GM13976 (cell line): ENCODE data around the gene FIGNL1.

Experiments
- DNase-seq: peaks from one replicate; pipeline ENCODE4 v3.0.0; 2012; ENCODE audit warnings: low spot score
- in situ Hi-C: fragments of 300-500 bp; cut with MboI; formaldehyde crosslinking; loops from one replicate; pipeline ENCODE4 v1.12.0; 2022; ENCODE audit warnings: low sequenced_read_pairs, mixed read lengths, inconsistent platforms; ENCODE audit not compliant: unreplicated experiment
- TF ChIP-seq, protein P1 (sequence below): IDR thresholded peaks from 2 replicates; pipeline ENCODE4 v1.5.1; 2012; ENCODE audit warnings: borderline replicate concordance, mild to moderate bottlenecking; ENCODE audit not compliant: insufficient read depth; ENCODE audit errors: extremely low read depth, missing control alignments, control extremely low read depth

Gene FIGNL1, protein sequence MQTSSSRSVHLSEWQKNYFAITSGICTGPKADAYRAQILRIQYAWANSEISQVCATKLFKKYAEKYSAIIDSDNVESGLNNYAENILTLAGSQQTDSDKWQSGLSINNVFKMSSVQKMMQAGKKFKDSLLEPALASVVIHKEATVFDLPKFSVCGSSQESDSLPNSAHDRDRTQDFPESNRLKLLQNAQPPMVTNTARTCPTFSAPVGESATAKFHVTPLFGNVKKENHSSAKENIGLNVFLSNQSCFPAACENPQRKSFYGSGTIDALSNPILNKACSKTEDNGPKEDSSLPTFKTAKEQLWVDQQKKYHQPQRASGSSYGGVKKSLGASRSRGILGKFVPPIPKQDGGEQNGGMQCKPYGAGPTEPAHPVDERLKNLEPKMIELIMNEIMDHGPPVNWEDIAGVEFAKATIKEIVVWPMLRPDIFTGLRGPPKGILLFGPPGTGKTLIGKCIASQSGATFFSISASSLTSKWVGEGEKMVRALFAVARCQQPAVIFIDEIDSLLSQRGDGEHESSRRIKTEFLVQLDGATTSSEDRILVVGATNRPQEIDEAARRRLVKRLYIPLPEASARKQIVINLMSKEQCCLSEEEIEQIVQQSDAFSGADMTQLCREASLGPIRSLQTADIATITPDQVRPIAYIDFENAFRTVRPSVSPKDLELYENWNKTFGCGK

DNA sequence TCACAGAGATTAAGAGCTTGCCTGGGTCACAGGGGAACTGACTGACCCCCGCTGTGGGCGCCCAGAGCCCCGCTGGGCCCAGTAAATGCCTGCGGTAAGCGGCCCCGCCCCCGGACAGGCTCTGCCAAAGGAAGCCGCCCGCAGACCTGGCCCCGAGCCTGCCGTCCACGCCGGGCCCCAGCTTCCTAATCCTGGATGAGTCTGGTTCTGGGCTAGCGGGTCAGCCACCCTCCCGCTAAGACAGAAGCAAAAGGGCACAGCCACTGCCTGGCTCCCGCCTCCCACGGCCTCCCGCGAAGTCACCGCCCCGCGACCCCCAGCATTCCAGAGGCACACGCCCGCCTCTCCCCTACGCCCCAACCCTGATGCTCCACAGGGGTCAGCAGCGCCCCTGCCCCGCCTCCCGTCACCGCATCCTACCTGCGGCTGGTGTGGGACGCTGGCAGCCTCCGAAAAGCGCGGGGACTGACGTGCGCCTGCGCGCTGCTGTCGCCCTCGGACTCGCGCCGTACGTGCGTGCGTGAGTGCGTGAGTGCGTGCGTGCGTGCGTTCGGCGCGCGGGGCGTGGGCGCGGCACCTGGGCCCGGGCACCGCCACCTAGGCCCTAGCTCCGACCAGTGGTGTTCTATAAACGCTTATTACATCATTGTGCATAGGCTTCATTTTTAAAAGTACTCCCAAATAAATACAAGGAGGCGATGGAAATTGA, at the start of gene FIGNL1:
Gene FIGNL1 (minus strand): TSS at position 470 of the 709 bp plus-strand sequence. CDS start 3,063 bp downstream, outside the sequence.
- TF ChIP-seq, protein P1, sequence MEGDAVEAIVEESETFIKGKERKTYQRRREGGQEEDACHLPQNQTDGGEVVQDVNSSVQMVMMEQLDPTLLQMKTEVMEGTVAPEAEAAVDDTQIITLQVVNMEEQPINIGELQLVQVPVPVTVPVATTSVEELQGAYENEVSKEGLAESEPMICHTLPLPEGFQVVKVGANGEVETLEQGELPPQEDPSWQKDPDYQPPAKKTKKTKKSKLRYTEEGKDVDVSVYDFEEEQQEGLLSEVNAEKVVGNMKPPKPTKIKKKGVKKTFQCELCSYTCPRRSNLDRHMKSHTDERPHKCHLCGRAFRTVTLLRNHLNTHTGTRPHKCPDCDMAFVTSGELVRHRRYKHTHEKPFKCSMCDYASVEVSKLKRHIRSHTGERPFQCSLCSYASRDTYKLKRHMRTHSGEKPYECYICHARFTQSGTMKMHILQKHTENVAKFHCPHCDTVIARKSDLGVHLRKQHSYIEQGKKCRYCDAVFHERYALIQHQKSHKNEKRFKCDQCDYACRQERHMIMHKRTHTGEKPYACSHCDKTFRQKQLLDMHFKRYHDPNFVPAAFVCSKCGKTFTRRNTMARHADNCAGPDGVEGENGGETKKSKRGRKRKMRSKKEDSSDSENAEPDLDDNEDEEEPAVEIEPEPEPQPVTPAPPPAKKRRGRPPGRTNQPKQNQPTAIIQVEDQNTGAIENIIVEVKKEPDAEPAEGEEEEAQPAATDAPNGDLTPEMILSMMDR: peak; percentile 9
- in situ Hi-C loops: loop anchor here (25.0 kb wide), 2 partner anchors 212 to 712 kb away; no protein-coding TSS in a partner anchor
- DNase-seq: peak; percentile 90

DNA sequence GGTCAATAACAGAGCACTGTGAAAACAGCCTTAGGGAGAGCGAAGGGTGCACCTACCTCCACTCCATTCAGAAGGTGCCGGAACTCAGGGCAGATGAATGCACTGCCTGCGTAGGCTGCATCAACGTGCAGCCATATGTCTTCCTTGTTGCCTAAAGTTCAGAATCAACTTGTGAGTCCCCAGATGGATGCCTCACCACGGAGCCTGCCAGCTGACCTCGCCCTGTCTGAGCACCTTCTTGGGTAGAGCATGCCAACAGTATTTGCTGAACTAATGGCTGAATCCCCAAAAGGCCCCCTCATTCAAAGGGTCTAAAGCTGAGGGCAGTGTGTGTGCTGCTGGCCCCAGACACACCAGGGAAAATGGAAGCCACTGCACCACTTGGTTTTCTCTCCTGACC, 48.9 kb upstream of the FIGNL1 start:
- DNase-seq: no peak
- TF ChIP-seq, protein P1: no peak
- in situ Hi-C loops: no loop called here

DNA sequence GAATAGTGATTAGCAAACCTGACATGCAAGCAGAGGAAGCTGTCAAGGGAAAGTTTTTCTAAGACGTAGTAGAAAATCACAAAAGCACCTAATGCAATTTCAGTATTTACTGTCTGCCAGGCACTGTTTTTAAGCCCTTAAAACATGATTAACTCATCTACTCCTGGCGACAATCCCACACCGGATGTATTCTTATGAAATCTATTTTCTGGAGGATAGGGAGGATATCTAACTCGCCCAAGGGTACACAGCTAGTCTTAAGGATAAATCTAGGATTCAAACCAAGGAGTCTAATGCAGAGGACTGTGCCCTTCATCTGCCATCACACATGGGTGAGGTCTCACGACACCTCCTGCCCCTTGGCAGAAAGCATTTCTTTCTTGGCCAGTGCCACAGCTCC, 47.8 kb upstream of the FIGNL1 start:
- in situ Hi-C loops: no loop called here
- TF ChIP-seq, protein P1: no peak
- no peak for DNase-seq

DNA sequence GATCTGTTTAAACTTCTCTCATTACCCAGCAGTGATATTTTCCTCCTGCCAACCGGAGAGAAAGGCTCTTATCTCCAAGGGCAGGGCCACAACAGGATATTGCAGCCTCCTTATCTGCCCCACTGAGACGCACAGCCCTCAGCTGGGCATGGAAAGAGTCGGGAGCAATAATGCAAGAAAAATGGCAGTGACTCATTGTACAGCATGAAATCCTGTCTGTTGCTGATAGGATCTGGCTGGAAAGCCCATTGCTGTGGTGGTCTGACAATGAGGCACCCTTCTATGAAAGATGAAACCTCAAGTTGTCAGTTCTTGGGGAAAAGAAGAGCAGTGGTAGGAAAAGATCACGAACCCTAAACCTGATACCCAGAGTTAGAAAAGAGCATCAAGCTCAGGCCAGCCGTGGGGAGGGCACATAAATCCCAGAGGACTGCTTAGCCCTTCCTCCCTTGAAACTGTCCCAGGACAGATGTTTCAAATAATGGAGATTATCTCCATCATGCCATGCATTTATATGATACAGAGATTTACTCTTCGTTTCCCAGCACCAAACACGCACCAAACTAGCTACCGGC, 47.0 kb upstream of the FIGNL1 start:
- DNase-seq: no peak
- TF ChIP-seq, protein P1: no peak
- in situ Hi-C loops: no loop called here

DNA sequence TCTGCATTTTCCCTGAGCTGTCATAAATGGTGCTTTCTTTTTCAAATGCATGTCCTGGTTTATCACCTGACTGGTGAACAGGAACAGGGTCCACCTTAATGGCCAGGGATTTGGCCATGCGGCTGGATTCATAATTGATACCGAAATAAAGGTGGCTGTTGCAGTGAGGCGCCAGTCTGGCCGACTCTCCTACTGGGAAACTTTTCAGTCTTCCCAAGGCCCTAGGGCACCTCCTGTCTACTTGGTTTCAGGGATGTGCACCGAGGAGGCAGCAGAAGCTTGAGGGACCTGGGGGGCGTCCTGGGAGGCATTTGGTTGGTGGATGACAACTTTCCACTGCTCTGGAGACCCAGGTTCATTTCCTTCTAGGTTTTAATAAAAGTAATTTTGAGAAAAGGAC, 46.4 kb upstream of the FIGNL1 start:
- TF ChIP-seq, protein P1: no peak
- DNase-seq: no peak
- in situ Hi-C loops: no loop called here

DNA sequence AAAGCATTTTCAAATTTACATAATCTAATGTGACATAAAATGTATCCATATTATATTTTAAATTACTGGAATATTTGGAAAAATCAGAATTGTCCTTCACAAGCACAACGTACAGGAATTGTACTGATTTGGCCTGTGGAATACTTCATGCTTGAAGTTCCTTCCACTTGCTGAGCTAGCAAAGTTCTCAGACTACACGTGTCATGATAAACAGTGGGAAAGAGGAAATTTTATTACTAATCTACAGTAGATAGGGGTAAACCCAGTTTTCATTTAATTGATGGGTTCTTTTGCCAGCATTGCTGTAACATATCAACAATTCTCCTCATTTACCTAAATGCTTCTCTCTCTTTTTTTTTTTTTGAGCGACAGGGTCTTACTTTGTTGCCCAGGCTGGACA, 45.6 kb upstream of the FIGNL1 start:
- DNase-seq: no peak
- TF ChIP-seq, protein P1: no peak
- in situ Hi-C loops: no loop called here
